Endothelial cell of umbilical vein (primary cell): ENCODE data around the gene ZNF202. TPM values are rescaled to one million over a fixed set of nuclear protein-coding genes. Genes with fewer than 3 reads are reported as not detected.

Experiments
- BruUV-seq: library from RNA; stranded (reverse); fragments of 400-500 nt; replicated peaks from 2 replicates; lab custom pipeline; 2021; lab: Mats Ljungman, UMichigan
- CTCF ChIA-PET: fragments of 300-600, 350-600 bp; sonication (Branson Sonifier 250); formaldehyde crosslinking; loops from one replicate; lab custom pipeline; 2021; ENCODE audit warnings: antibody characterized with exemption, inconsistent platforms; lab: Charles Lee
- POLR2A ChIA-PET: fragments of 300-600, 350-600 bp; sonication (Branson Sonifier 250); formaldehyde crosslinking; loops from one replicate; lab custom pipeline; 2021; ENCODE audit warnings: antibody characterized with exemption, inconsistent platforms; lab: Charles Lee
- DNase-seq: peaks from one replicate; pipeline ENCODE4 v3.0.0-alpha.2; 2011; ENCODE audit warnings: low read depth, low spot score
- FAIRE-seq: peaks from 2 replicates; lab custom pipeline; 2011; peaks lifted over from hg19 to GRCh38; lab: Jason Lieb, UNC
- H2AFZ ChIP-seq: 2 replicates; pipeline ENCODE4 v1.6.0; 2012; ENCODE audit warnings: low read depth, low read length, control low read depth, inconsistent platforms
- H3K27ac ChIP-seq: 2 replicates; pipeline ENCODE4 v1.5.1; 2011; ENCODE audit warnings: low read depth, mild to moderate bottlenecking, control low read depth, low read length, moderate library complexity; ENCODE audit not compliant: insufficient read depth
- H3K27me3 ChIP-seq, 2 experiments: 2 replicates each; pipeline versions ENCODE4 v1.6.0 to v1.6.1; 2011; ENCODE audit warnings: low read length in 2 of 2, mixed read lengths in 1 of 2; ENCODE audit not compliant: control insufficient read depth in 2 of 2, insufficient read depth in 2 of 2
- H3K36me3 ChIP-seq, 2 experiments: 2 replicates in 1 of 2; 3 replicates in 1 of 2; pipeline ENCODE4 v1.5.1; 2011; ENCODE audit warnings: low read length in 2 of 2, mild to moderate bottlenecking in 1 of 2, moderate library complexity in 1 of 2; ENCODE audit not compliant: control insufficient read depth in 2 of 2, insufficient read depth in 2 of 2; ENCODE audit errors: extremely low read depth in 1 of 2
- H3K4me1 ChIP-seq: 3 replicates; pipeline ENCODE4 v1.5.1; 2011; ENCODE audit warnings: mild to moderate bottlenecking, low read length; ENCODE audit not compliant: control insufficient read depth, insufficient read depth; ENCODE audit errors: extremely low read depth
- H3K4me2 ChIP-seq: 2 replicates; pipeline ENCODE4 v1.6.1; 2011; ENCODE audit warnings: low read length, control low read depth, mixed read lengths; ENCODE audit not compliant: insufficient read depth
- H3K4me3 ChIP-seq, 3 experiments: fragments of 200-600 bp in 1 of 3; sonication (generic), shearing (Covaris generic) in 1 of 3; replicated peaks in 1 of 3; 2 replicates each; pipeline ENCODE4 v1.5.1; 2011 to 2016; ENCODE audit warnings: control low read depth in 3 of 3, low read length in 3 of 3, mild to moderate bottlenecking in 2 of 3, inconsistent platforms in 1 of 3, low read depth in 1 of 3, moderate library complexity in 1 of 3; ENCODE audit not compliant: insufficient read depth in 1 of 3
- H3K79me2 ChIP-seq: 2 replicates; pipeline ENCODE4 v1.6.0; 2012; ENCODE audit warnings: low read length, inconsistent platforms; ENCODE audit not compliant: control insufficient read depth, insufficient read depth
- H3K9ac ChIP-seq: replicated peaks from 2 replicates; pipeline ENCODE3; 2011; ENCODE audit warnings: low read length, control low read depth; ENCODE audit not compliant: insufficient read depth; ENCODE audit errors: extremely low read depth
- H3K9me1 ChIP-seq: replicated peaks from 3 replicates; pipeline ENCODE4 v1.6.0; 2011; ENCODE audit warnings: mild to moderate bottlenecking, low read length; ENCODE audit not compliant: control insufficient read depth, insufficient read depth; ENCODE audit errors: extremely low read depth
- H3K9me3 ChIP-seq: replicated peaks from 2 replicates; pipeline ENCODE4 v1.5.1; 2012; ENCODE audit warnings: low read length, inconsistent platforms; ENCODE audit not compliant: control insufficient read depth, insufficient read depth
- H4K20me1 ChIP-seq: replicated peaks from 2 replicates; pipeline ENCODE3; 2011; ENCODE audit warnings: mild to moderate bottlenecking, low read length; ENCODE audit not compliant: control insufficient read depth, insufficient read depth; ENCODE audit errors: extremely low read depth
- CTCF ChIP-seq, 2 donors: IDR thresholded peaks; 1 replicate in 1 of 2; 2 replicates in 1 of 2; pipeline ENCODE4 v1.5.1; 2011; ENCODE audit warnings: low read length in 2 of 2, mild to moderate bottlenecking in 2 of 2, moderate library complexity in 2 of 2, control low read depth in 1 of 2, inconsistent platforms in 1 of 2, low read depth in 1 of 2; ENCODE audit not compliant: insufficient read depth in 1 of 2; ENCODE audit errors: extremely low read depth in 1 of 2
- EZH2 ChIP-seq: IDR thresholded peaks from 2 replicates; pipeline ENCODE4 v1.6.1; 2012; ENCODE audit warnings: borderline replicate concordance, low read depth, mild to moderate bottlenecking, moderate library complexity, low read length, inconsistent platforms; ENCODE audit not compliant: severe bottlenecking
- FOS ChIP-seq: IDR thresholded peaks from 2 replicates; pipeline ENCODE4 v1.6.1; 2011; ENCODE audit warnings: mild to moderate bottlenecking, low read length, moderate library complexity, borderline replicate concordance; ENCODE audit not compliant: insufficient read depth
- GATA2 ChIP-seq: IDR thresholded peaks from 2 replicates; pipeline ENCODE4 v1.7.0; 2011; ENCODE audit warnings: low read depth, mild to moderate bottlenecking, moderate library complexity, mixed read lengths, low read length; ENCODE audit not compliant: insufficient read length, insufficient read depth
- MAX ChIP-seq: IDR thresholded peaks from 2 replicates; pipeline ENCODE4 v1.6.1; 2011; ENCODE audit not compliant: insufficient read depth, insufficient read length
- POLR2A ChIP-seq: IDR thresholded peaks from 2 replicates; pipeline ENCODE4 v1.6.1; 2012; ENCODE audit warnings: low read depth, mild to moderate bottlenecking, control low read depth, low read length
- dilution Hi-C: fragments of 300-500 bp; cut with MboI; formaldehyde crosslinking; loops from one replicate; pipeline ENCODE4 v1.15.0; 2019; ENCODE audit warnings: low sequenced_read_pairs; ENCODE audit not compliant: extremely low pct_ligation_motif_present
- intact Hi-C: fragments of 100-400 bp; cut with micrococcal nuclease; formaldehyde crosslinking; loops from one replicate; pipeline ENCODE4 v1.10.0; 2022
- polyA plus RNA-seq, 4 experiments: library from polyadenylated mRNA; depleted of rRNA in 3 of 4; stranded (reverse) in 3 of 4; unstranded in 1 of 4; fragments of >200 nt; gene quantifications; 2 replicates each; pipeline versions ENCODE4 v1.2.1 to v1.2.3, GENCODE V29; 2011 to 2012; ENCODE audit warnings: missing spikeins in 1 of 4
- total RNA-seq: library from RNA; stranded (reverse); gene quantifications from 2 replicates; pipeline ENCODE4 v1.2.3, GENCODE V29; 2021

Gene ZNF202
- total and polyA plus RNA-seq, 2 donors (not counting 3 experiments of a cell fraction or from before 2014, with no cell fraction given), result 6.5 to 12.3 TPM

- Histone ChIP-seq H3K4me2 (no peak overlapping the region), H4K20me1 (no peaks in the 10 kb centered on the region), H3K27me3 (peaks cover 0 to 2% of the 10 kb centered on the region in 2 experiments), H3K79me2 (no peaks in the 10 kb centered on the region), H3K4me3 (no peak overlapping the region), H2AFZ (no peak overlapping the region), H3K27ac (no peak overlapping the region), H3K4me1 (no peaks in the 10 kb centered on the region), H3K9me3 (no peaks in the 10 kb centered on the region), H3K9ac (no peak overlapping the region), H3K9me1 (no peaks in the 10 kb centered on the region), H3K36me3 (no peaks in the 10 kb centered on the region)
- ChIA-PET POLR2A (no interaction called here), CTCF (no interaction called here)
- no TSS peak for BruUV-seq
- DNase-seq, result no peak
- no peak for TF ChIP-seq GATA2
- dilution Hi-C loops (no loop called here), intact Hi-C loops (no loop called here)
- no peak for FAIRE-seq
Observed at GRCh38 chr11:123690485-123690884, 51.0 kb downstream of the ZNF202 start.

- H3K9me3 ChIP-seq, result no peaks in the 10 kb centered on the region
- CTCF ChIA-PET, result interaction anchor here (1.6 kb wide), 1 partner anchor 14 kb away, joined by 4 read pairs; no protein-coding TSS in a partner anchor
- BruUV-seq, result no TSS peak
- no peaks in the 10 kb centered on the region for H3K4me1 ChIP-seq
- POLR2A ChIA-PET, result no interaction called here
- no peak overlapping the region for H3K9ac ChIP-seq
- no peak overlapping the region for H2AFZ ChIP-seq
- H3K4me3 ChIP-seq, result no peak overlapping the region
- H4K20me1 ChIP-seq, result no peaks in the 10 kb centered on the region
- no peak for TF ChIP-seq FOS
- no peak for TF ChIP-seq GATA2
- TF ChIP-seq MAX, result no peak
- no peak for TF ChIP-seq EZH2
- TF ChIP-seq POLR2A, result no peak
- no peak for TF ChIP-seq CTCF (IDR thresholded peaks at IDR 0.05; ENCODE audit: extremely low read depth in 1 of 2, insufficient read depth in 1 of 2, low read depth in 1 of 2, low read length in 2 of 2)
- H3K9me1 ChIP-seq, result no peaks in the 10 kb centered on the region
- no peak overlapping the region for H3K27ac ChIP-seq
- no peaks in the 10 kb centered on the region for H3K27me3 ChIP-seq
- no peaks in the 10 kb centered on the region for H3K36me3 ChIP-seq
- no peaks in the 10 kb centered on the region for H3K79me2 ChIP-seq
- FAIRE-seq, result no peak
- dilution Hi-C loops (no loop called here), intact Hi-C loops (no loop called here)
- H3K4me2 ChIP-seq, result no peak overlapping the region
- no peak for DNase-seq
Observed at GRCh38 chr11:123684601-123685000, 56.9 kb downstream of the ZNF202 start.
